CD4-positive, alpha-beta T cell treated with Interferon alpha-2 for 1 hour (primary cell): Measurements from ENCODE around the gene PDE10A.

Experiments
- DNase-seq, 2 donors: peaks; one replicate each; pipeline ENCODE4 v3.0.0-alpha.2; 2020 to 2022

PDE10A gene

GRCh38 chr6:165458134-165458533 lies 204.9 kb downstream of the PDE10A start:
- DNase-seq = no peak

GRCh38 chr6:165456286-165456685 lies 206.8 kb downstream of the PDE10A start:
- DNase-seq = no peak

GRCh38 chr6:165455488-165455887 lies 207.6 kb downstream of the PDE10A start:
- no peak for DNase-seq

- DNase-seq = no peak
Measured at GRCh38 chr6:165453395-165453794, 209.6 kb downstream of the PDE10A start.

GRCh38 chr6:165451838-165452237 lies 211.2 kb downstream of the PDE10A start:
- DNase-seq = no peak

- no peak for DNase-seq
Measured at GRCh38 chr6:165448210-165448609, 214.8 kb downstream of the PDE10A start.

- DNase-seq = no peak
Measured at GRCh38 chr6:165447141-165447540, 215.9 kb downstream of the PDE10A start.

GRCh38 chr6:165446331-165446730 lies 216.7 kb downstream of the PDE10A start:
- no peak for DNase-seq

- no peak for DNase-seq
Measured at GRCh38 chr6:165443462-165443861, 219.6 kb downstream of the PDE10A start.

- DNase-seq = no peak
Measured at GRCh38 chr6:165441181-165441580, 221.9 kb downstream of the PDE10A start.

- DNase-seq = no peak
Measured at GRCh38 chr6:165439928-165440554, 223.0 kb downstream of the PDE10A start.

GRCh38 chr6:165426892-165427291 lies 236.1 kb downstream of the PDE10A start:
- DNase-seq = no peak

GRCh38 chr6:165422192-165422591 lies 240.8 kb downstream of the PDE10A start:
- DNase-seq = no peak

- DNase-seq = no peak
Measured at GRCh38 chr6:165417278-165417865, 245.7 kb downstream of the PDE10A start.

- no peak for DNase-seq
Measured at GRCh38 chr6:165404697-165405096, 258.3 kb downstream of the PDE10A start.

GRCh38 chr6:165404296-165404695 lies 258.7 kb downstream of the PDE10A start:
- no peak for DNase-seq

GRCh38 chr6:165403006-165403595 lies 259.9 kb downstream of the PDE10A start:
- DNase-seq = no peak

- no peak for DNase-seq
Measured at GRCh38 chr6:165401092-165401491, 261.9 kb downstream of the PDE10A start.

- no peak for DNase-seq
Measured at GRCh38 chr6:165390475-165390874, 272.6 kb downstream of the PDE10A start.

- DNase-seq = no peak
Measured at GRCh38 chr6:165389534-165389933, 273.5 kb downstream of the PDE10A start.

GRCh38 chr6:165383323-165383722 lies 279.7 kb downstream of the PDE10A start:
- no peak for DNase-seq

GRCh38 chr6:165376100-165376499 lies 286.9 kb downstream of the PDE10A start:
- no peak for DNase-seq

GRCh38 chr6:165365371-165365770 lies 297.7 kb downstream of the PDE10A start:
- DNase-seq = no peak

- no peak for DNase-seq
Measured at GRCh38 chr6:165345700-165346099, 317.3 kb downstream of the PDE10A start.

- DNase-seq = no peak
Measured at GRCh38 chr6:165340532-165340931, 322.5 kb downstream of the PDE10A start.
